ENCODE data around the gene PDLIM3. TPM values are rescaled to one million over a fixed set of nuclear protein-coding genes. Genes with fewer than 3 reads are reported as not detected.

PDLIM3 gene, protein sequence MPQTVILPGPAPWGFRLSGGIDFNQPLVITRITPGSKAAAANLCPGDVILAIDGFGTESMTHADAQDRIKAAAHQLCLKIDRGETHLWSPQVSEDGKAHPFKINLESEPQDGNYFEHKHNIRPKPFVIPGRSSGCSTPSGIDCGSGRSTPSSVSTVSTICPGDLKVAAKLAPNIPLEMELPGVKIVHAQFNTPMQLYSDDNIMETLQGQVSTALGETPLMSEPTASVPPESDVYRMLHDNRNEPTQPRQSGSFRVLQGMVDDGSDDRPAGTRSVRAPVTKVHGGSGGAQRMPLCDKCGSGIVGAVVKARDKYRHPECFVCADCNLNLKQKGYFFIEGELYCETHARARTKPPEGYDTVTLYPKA
- polyA plus RNA-seq (2013, experiment 1 of 2; ENCODE audit: insufficient read length) = 7.2 TPM
- 21.3 TPM for polyA plus RNA-seq (2013, experiment 2 of 2; ENCODE audit: insufficient read length)

DNA sequence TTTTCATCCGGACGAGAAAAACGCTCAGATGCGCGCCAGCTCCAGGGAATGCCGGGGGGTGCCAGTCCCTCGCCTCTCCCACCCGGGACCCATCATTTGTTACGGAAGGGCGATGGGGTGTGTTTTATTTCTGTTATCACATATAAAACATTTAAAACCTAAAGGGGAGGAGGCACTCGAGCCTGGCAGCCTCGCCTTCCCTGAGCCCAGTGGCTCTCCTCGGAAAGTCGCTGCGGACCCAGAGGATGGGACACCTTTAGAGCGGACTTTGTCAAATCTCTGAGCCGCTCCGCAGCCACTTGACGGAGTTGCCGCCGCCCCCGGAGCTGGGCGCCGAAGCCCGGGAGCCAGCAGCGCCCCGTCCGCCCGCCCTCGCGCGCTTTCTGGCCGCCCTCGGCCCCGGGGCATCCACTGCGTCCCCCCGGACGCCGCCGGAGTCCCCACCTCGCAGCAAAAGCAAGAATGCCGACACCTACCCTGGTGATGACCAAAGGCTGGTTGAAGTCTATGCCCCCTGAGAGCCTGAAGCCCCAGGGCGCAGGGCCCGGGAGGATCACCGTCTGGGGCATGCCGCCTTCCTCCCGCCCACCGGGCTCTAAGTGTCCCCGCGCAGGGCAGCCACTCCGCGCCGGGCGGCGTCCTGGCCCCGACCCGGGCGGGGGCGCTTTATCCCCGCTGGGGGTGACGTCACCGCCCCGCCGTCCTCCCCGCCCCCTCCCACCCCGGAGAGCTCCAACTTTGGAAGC is at the start of gene PDLIM3:
PDLIM3 (minus strand) TSS at position 642 of the 746 bp plus-strand sequence; CDS start at position 569, 73 bp downstream.
- DNase-seq = peak; percentile 51

DNA sequence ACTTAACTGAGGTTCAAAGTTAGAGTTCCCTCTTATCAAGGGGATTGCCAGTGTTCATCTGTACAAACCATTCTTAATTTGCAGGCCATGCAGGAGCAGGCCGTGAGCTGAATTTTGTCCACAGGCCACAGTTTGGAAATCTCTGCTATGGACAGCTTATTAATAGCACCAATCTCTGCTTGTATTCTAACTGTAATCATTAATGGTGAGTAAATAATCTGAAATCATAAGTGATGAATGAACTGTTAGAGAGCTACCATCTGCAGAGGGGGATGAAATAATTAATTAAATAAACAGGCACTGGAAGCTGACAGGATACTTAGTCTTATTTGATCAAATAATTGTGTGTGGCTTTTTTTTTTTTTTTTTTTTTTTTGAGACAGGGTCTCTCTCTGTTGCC is 48.5 kb upstream of the PDLIM3 start:
- DNase-seq = no peak

DNA sequence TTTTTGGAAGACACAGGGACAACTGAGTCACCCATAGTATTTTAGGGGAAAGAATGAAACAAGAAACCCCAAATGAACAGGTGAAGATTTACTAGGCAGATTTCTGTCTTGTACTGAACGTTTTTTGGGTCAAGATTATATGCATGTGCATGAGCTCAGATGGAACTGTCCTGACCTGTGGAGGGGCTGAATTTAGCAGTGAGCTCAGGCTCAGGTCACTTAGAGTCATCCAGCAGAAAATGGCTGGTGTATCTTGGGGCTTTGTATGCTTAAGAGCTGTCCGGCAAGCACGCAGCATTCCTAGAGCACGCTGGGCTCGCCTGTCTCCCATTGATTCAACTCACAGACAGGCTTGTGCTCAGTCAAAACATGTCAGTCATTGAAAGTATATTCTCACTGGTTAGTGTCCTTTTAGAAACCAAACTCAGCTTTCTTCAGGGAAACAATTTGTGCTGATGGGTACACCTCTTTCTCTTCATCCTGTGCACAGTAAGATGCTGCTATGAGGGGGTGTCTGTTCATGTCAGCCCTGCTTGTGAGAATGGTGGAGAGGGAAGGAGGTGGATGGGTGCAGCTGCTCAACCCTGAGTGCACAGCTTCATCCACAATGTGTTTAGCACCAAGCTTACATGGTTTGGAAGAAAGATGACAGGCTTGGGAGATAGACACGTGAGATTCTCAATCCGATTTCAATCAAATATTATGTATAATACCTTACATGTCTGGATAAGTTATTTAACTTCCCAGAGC is 47.5 kb upstream of the PDLIM3 start:
- DNase-seq = no peak

DNA sequence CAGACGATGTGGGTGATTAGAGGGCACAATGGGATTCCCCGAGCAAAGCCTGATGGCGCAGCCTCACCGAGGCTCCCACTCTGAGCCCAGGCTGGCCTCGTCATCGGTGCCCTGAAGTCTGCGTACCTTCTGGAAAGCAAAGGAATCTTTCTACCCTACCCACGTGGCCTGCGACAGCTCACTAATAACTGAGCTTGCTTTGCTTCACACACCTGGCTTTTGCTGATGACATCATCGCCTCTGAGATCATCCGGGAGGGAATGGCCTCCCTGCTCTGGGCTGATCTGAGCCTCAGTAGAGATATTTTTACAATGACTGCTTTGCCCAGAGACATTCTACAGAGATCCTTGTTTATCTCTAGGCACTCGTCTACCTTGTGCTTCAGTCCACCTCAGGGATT is 45.4 kb upstream of the PDLIM3 start:
- DNase-seq = no peak

DNA sequence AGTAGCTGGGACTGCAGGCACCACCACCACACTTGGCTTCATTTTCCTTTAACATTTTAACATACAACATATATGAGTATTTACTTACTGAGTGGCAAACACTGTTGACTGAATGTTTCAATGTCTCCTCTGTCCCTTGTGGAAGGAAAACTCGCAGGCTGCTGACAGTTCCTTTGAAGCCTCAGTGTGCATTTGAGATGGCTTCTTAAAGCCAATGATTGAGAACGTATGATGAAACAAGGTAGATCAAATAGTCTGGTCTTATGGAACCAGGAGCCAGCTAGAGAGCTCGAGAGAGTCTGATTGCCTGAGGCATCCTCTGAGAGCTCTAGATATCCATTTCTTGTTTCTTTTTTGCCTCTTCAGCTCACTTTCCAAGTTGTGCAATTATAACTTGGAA is 43.0 kb upstream of the PDLIM3 start:
- no peak for DNase-seq

DNA sequence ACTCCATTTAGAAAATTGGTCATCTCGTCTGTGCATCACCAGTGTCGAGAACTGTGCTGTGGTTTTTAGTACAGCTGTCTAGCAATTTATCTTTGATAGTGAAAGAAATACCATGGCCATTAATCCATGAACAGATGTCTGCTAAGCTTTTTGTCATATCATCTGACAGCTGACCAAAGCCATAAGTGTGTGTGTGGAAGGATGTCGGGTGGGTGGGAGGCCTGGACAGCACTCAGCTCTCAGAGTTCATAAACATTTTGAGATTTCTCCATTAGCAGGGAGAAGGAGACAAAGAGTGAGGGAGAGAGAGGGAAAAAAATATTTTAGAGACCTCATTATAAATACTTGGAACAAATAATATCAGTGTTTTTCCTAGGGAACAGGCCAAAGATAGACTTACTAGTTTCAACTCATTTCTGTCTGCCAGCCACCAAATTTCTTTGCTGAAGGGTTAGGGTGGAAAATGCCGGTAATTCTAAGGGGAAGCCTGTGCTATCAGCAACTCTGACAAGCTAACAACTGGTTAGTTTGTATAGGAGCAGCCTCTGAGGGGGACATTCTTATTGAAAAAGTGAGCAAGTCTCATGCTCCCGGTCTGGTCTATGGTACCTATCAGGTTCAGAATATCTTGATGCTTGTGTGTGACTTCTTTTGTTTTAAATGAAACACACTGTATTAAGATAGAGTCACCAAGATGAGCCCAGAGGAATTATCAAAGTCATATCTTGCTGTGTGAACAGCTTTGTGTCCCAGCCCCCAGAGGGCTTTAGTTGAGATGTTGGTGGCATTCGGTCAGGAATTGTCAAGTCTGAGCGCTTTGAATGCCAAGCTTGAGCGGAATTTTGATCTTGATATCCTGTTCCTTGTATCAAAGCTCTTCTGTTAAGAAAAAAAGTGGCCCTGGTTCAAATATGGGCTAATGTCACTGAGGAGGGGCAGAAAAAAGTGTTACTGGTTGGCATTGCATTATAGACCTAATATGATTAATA is 41.9 kb upstream of the PDLIM3 start:
- no peak for DNase-seq

DNA sequence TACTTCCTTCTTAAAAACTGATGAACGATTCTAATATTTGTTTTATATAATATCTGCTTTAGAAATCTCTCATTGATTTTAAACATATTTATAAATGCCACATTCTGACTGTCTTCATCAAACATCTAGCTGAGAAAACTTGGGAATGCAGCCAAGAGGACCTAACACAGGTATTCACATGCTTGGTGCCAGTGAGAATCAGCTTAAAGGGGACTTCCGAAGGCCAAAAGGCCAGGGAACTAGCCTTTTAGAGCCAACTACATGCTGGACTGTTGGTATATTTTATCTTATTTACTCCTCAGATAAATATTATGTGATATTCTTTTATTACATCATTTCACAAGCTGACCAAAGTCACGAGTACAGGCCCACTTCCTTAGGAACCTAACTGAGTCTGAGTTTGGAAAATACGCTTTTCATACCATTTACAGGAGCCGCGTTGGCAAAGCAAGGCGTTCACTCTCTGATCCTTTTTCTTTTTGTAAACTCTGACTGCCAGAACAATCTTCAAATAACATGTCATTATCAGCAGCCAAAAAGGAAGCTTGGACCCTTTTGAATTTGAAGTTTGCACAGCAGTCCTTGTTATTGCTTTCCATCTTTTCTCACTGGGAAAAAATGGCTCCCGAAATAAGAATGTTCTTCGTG is 41.1 kb upstream of the PDLIM3 start:
- no peak for DNase-seq

DNA sequence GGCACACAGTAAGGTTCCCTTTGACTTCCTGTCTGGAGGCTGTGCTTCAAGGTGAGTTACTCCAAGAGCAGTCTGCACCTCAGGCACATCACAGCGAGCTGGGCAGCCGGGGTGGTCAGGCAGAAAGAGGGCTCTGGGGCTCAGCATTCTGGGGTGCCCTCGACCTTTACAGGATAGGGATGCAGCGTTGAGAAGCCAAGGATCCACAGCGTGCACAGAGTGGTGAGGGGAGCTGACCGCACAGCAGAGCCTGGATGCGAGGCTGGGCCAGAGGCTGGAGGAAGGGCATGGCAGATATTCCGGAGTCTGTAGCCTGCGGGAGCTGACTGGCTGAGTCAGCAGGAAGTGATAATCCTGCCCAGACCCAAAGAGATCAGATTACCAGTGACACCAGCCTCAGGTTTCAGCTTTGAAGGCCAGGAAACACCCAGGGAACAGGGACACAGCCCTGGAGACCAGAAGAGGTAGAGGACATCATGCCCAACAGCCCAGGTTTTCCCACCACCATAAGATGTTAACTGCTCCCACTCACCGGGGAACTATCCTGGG is 38.4 kb upstream of the PDLIM3 start:
- peak; percentile 84 for DNase-seq

DNA sequence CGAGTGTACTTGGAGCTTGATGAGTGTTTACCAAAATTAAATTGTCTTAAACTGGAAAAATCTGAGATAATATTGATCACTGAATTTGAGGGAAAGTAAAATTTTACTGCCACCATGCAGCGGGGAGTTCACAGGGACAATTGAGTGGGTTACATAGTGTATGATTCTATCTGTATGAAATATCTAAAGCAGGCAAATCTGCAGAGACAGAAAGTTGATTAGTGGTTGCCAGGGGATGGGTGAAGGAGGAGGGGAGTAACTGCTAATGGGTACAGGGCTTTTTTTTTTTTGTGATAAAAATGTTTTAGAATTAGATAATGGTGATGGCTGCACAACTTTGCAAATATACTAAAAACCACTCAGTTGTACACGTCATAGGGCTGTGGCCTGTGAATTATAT is 35.4 kb upstream of the PDLIM3 start:
- no peak for DNase-seq

DNA sequence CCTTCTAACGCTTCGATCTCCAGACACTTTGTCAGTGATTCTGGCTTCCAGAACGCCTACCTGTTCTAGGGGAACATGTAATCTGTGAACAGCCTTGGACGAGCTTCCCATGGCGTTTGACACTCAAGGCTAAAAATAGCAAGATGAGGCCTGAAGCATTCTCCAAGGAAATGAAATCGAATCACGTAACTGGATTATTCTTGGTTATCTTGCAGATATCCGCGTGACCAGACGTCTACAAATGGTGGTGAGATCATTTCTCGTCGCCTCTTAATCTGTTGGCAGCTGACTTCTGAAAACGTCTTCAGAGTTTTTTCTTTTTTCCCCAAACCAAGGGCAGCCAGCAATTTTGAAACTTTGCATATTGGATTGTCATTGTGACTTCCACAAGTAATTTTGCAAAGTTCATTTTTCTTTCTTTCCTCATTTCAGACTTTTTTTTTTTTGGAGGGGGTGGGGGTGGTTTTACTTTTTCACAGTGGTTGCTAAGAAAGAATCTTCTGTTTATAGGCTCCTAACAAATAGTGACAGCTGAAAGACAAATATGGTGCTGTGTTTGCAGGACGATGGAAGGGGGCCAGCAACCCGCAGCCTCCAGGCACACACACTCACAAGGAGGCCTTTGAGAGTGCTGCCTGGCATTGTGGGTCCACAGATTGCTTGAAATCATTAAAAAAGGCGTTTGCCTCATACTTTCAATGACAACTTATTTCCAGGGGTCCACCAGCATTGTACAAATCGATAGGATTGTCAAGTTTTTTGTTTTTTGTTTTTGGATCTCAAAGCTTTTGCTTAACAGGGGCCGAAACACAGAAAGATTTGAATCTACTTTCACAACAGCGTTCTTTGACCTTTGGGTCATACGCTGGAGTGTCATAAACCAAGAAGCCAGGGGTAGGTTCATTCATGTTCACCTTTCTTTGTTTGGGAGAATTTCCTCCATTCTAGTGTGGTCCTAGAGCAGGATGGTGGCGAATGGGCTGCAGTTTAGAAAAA is 32.4 kb upstream of the PDLIM3 start:
- peak; percentile 19 for DNase-seq

DNA sequence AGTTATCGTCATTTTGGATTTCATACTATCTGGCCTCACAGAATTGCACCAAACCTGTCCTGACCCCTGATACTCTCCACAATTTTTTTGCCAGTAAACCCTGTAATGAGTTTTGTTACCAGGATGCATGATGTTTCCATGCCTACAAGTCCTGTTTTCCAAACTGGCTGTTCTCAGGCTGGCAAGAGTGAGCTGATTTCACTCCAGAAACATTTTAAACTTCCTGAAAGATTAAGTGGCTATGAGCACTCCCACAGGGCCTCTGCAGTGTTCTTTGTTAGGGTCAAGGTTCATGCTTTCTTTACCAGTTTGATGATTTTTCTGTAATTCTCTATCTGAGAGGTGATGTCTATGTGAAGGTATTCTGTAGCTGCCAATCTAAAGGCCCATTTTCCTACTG is 31.7 kb upstream of the PDLIM3 start:
- peak; percentile 72 for DNase-seq

DNA sequence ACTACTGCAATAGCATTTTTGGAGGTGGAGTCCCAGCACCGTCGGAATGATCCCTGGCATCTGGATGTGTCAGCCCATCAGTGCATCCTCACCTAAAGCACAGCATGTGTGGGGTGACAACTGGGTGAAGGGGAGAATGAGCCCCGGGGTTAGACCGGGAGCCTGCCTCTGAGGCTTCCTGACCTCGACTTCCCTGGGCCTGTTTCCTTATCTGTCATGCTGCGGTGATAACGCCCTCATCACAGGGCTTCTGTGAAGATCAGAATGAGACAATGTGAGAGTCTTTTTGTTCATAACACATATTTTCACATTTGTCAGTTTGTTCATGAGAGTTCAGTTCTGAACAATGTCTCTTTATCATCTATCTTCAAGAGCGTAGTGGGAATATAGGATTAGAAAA is 31.1 kb upstream of the PDLIM3 start:
- no peak for DNase-seq

DNA sequence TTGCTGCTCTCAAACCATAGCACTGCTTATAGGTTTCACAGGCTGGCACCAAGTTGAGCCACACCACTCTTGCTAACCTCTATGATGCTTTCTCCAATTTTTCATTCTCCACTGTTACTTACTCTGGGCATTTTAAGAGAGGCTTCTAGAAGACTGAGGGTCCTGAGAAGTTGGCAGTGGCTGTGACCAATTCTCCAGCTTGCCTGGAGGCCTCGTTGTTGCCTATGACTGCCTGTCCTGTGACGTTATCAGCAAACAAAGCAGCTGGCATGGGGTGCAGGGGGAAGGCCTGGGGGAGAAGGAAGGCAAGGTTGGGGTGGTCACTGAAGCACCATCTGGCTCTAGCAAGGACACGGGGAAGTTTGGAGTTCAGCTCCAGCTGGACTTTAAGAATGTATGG is 30.4 kb upstream of the PDLIM3 start:
- DNase-seq = no peak

DNA sequence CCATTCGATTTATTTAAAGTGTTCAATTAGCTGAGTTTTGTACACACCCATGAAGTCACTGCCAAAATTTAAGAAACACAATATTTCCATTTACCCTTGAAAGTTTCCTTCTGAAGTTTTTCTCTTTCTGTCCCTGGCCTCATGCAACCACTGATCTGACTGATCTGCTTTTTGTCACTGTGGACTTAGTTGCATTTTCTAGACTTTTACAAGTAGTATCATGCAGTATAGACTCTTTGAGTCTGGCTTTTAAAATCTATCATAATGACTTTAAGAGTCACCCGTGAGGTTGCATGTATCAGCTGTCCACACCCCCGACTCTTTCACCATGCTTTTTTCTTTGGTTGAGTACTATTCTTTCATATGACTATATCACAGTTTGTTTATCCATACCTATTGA is 29.0 kb upstream of the PDLIM3 start:
- no peak for DNase-seq

DNA sequence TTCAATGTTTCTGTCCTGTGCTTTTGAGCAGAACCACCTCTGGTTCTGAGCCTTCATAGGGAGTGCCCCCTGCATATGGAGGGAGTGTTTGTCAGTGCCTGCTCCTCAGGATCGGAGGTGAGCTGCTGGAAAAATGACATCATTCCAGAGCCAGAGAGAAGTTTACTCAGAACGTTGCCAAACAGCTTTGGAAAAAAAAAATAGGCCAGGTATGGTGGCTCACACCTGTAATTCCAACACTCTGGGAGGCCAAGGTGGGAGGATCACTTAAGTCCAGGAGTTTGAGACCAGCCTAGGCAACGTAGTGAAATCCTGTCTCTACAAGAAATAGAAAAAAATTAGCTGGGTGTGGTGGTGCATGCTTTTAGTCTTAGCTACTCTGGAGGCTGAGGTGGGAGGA is 27.2 kb upstream of the PDLIM3 start:
- DNase-seq = no peak

DNA sequence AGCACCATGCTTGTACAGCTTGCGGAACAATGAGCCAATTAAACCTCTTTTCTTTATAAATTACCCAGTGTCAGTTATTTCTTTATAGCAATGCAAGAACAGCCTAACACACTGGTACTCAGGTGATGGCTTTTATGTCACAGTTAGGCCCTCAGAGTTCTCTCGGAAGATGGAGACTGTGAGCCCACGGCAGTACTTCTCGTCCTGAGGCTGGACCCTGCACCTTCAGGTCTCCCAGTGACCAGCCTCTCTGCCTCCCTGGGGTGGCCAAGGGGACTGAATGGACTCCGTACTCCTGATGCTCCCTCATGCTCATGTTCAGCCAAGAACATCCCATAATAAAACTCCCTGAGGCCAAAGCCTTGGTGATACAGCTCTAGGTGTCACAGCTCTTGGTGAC is 25.0 kb upstream of the PDLIM3 start:
- DNase-seq = no peak

DNA sequence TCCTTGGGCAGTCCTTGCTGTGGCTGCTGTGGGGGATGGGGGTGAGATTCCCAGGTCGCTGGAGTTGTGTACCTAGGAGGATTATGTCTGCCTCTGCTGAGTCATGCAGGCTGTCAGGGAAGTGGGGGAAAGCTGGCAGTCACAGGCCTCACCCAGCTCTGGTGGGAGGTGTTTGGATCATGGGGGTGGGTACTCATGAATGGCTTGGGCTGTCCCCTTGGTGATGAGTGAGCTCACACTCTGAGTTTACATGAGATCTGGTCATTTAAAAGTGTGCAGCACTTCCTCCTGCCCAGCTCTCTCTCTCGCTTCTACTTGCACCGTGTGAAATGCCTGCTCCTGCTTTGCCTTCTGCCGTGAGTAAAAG is 24.6 kb upstream of the PDLIM3 start:
- DNase-seq = peak; percentile 80

DNA sequence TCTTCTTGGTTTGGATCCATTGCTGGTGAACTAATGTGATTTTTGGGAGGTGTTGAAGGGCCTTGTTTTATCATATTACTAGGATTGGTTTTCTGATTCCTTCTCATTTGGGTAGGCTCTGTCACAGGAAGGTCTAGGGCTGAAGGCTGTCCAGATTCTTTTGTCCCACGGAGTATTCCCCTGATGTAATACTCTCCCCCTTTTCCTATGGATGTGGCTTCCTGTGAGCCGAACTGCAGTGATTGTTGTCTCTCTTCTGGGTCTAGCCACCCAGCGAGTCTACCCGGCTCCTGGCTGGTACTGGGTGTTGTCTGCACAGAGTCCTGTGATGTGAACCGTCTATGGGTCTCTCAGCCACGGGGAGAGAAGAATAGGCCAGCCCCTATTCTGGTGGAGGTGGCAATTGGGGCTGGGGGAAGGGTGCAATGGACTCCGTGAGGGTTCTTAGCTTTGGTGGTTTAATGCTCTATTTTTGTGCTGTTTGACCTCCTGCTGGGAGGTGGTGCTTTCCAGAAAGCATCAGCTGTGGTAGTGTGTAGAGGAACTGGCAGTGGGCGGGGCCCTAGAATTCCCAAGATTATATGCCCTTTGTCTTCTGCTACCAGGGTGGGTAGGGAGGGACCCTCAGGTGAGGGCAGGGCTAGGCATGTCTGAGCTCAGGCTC is 24.1 kb upstream of the PDLIM3 start:
- DNase-seq = peak; percentile 50
